OCI-LY3 (cell line): ENCODE results near the gene HEG1.

ENCODE experiments used
- CTCF ChIP-seq: fragments of 200-600, 300-600 bp; sonication (generic); IDR thresholded peaks from 2 replicates; pipeline ENCODE4 v1.5.1; 2014; ENCODE audit warnings: antibody characterized with exemption, low read length, low read depth
- EZH2phosphoT487 ChIP-seq: fragments of 200-600 bp; shearing (Covaris generic); IDR thresholded peaks from 2 replicates; pipeline ENCODE4 v1.6.1; 2018; ENCODE audit warnings: antibody characterized with exemption, mixed run types, low read depth

- TF ChIP-seq CTCF (no peak), EZH2phosphoT487 (no peak)
These were observed 3.0 kb downstream of the HEG1 start for GRCh38 chr3:125052624-125053303.
